Measurements from ENCODE around the gene POLR2L.

Gene POLR2L

GRCh38 chr11:842370-843002, at the start of gene POLR2L, which contains the start of gene TSPAN4:
Gene POLR2L, minus strand, starts transcription at chr11:842529. Its CDS starts 21 bp downstream, at chr11:842508.
Gene TSPAN4, plus strand, starts transcription at chr11:842852. Its CDS starts 7,453 bp downstream, at chr11:850305.
- Mint-ChIP-seq H3K4me3 (peak within 1 kb of the TSS; percentile 77), H3K27ac (peak within 1 kb of the TSS; percentile 87), H3K9me3 (no peaks in the 10 kb centered on the region), H3K36me3 (peaks cover 34% of the 10 kb centered on the region), H3K4me1 (peaks cover 30% of the 10 kb centered on the region)
- DNase-seq (ENCODE audit: low spot score in 2 of 2): peak; percentile 83 to 93
- ATAC-seq: peak; percentile 84

GRCh38 chr11:890794-891540, 48.6 kb upstream of the POLR2L start:
- Mint-ChIP-seq H3K27ac (no peak overlapping the region), H3K4me3 (no peak overlapping the region), H3K9me3 (no peaks in the 10 kb centered on the region), H3K4me1 (peaks cover 6% of the 10 kb centered on the region), H3K36me3 (no peaks in the 10 kb centered on the region)
- ATAC-seq (no peak), DNase-seq (ENCODE audit: low spot score in 2 of 2) (no peak)

DNA sequence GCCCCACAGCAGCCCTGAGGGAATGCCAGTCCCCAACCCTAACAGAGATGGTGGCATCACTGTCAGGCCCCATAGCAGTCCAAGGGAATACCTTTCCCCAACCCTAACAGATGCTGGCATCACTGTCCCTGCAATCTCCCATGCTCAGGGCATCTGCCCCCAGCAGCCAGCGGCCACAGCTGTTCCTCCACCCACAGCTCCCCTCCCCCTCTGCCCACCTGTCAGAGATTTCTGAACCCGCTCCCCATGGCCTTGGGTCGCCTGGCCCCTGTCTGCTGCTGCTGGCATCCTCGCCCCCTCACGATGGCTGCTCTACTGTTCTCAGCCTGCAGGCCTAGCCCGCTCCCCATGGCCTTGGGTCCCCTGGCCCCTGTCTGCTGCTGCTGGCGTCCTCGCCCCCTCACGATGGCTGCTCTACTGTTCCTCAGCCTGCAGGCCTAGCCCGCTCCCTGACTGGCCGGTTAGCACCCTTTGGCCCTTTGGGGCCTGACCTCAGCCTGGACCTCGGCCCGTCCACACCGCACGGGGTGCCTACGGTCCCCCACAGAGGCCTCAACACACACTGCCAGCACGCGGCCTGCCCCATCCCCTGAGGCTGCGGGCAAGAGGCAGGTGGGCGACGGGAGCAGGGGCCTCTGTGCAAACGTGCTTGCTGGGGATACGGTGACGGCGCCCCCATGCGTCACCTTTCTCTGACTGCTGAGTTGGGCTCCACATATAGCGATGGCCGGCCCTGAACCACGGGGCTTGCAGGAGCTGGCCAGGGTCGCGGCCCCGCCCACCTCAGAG, 47.6 kb upstream of the POLR2L start:
- no peak for ATAC-seq
- H3K9me3 Mint-ChIP-seq: no peaks in the 10 kb centered on the region
- no peaks in the 10 kb centered on the region for H3K36me3 Mint-ChIP-seq
- peaks cover 6% of the 10 kb centered on the region for H3K4me1 Mint-ChIP-seq
- DNase-seq (ENCODE audit: low spot score in 2 of 2): no peak
- H3K4me3 Mint-ChIP-seq: no peak overlapping the region
- peak overlapping the region; percentile 87 for H3K27ac Mint-ChIP-seq

- DNase-seq (ENCODE audit: low spot score in 2 of 2): no peak
- peaks cover 1% of the 10 kb centered on the region for H3K36me3 Mint-ChIP-seq
- ATAC-seq: no peak
- no peak overlapping the region for H3K4me3 Mint-ChIP-seq
- H3K27ac Mint-ChIP-seq: peak overlapping the region; percentile 87
- no peaks in the 10 kb centered on the region for H3K9me3 Mint-ChIP-seq
- H3K4me1 Mint-ChIP-seq: peaks cover 6% of the 10 kb centered on the region
These were observed 46.9 kb upstream of the POLR2L start for GRCh38 chr11:889257-889656.

DNA sequence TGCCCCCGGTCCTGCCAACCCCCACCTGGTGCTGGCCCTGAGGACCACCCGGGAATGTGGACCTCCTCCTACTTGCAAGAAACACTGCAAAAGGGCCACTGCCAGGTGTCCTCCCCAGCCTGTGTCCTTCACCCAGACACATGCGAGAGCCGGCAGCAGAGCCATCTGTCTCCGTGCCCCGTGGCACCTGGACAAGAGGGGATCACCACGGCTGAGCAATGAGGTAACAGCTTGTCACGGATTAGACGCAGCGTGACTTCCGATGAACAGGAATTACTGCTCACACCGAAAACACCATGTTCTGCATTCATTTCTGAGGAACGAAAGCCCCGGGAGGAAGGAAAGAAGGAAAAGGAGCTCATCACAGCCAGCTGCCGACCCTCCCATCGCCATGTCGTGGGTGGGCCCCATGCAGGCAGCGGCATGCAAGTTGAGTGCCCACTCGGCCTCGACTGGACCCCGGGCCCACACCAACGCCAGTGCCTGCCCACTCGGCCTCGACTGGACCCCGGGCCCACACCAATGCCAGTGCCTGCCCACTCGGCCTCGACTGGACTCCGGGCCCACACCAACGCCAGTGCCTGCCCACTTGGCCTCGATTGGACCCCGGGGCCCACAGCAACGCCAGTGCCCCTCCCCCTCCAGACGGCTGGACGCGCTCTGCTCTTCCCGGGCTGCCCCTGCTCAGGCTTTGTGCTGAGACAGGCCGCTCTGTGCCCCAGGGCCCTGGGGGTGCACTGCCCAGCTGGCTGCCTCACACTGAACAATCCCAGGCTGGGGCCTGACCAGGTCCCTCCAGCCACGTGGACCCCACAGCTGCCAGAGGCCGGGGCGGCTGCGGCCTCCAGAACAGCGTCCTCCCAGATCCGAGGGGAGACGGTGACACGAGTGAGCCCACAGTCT, 46.2 kb upstream of the POLR2L start:
- H3K27ac Mint-ChIP-seq: peak overlapping the region; percentile 87
- H3K4me3 Mint-ChIP-seq: no peak overlapping the region
- peaks cover 6% of the 10 kb centered on the region for H3K4me1 Mint-ChIP-seq
- ATAC-seq (no peak), DNase-seq (ENCODE audit: low spot score in 2 of 2) (no peak)
- H3K36me3 Mint-ChIP-seq: peaks cover 8% of the 10 kb centered on the region
- H3K9me3 Mint-ChIP-seq: no peaks in the 10 kb centered on the region

DNA sequence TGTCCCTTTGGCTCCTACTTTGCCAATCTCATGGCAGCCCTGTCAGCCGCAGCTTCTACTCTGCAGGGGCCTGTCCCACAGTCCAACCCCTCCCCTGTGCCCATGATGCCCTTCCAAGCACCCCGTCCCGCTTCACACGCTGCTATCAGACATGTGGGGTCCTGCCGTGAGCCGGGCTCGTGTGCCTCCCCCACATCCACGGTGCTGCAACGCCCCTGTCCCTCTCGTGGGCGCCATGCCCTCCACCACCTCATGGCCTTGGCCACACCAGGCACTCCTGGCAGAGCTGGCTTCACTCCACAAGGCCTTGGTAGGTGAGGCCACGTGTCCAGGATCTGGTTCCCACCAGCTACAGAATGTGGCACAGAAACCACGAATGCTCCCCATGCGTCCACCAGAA, 45.3 kb upstream of the POLR2L start:
- H3K4me3 Mint-ChIP-seq: no peak overlapping the region
- DNase-seq (ENCODE audit: low spot score in 2 of 2) (no peak), ATAC-seq (no peak)
- no peaks in the 10 kb centered on the region for H3K9me3 Mint-ChIP-seq
- no peak overlapping the region for H3K27ac Mint-ChIP-seq
- peaks cover 9% of the 10 kb centered on the region for H3K36me3 Mint-ChIP-seq
- peaks cover 6% of the 10 kb centered on the region for H3K4me1 Mint-ChIP-seq

DNA sequence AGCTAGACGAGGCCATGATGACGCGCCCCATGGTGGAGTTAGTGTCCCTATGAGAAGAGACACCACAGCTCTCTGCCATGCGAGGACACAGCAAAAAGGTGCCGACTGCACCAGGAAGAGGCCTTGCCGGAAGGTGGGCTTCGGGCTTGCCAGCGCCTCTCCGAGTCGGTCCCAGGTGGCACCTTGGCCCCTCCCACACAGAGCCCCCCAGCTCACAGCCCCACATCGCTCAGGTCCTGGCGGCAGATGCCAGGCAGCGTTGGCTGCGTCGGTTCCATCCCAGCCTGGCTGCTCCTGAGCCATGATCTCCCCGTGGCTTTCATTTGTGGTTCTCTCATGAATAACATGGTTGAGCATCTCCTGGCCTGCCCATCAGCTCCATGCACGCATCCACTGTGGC, 44.2 kb upstream of the POLR2L start:
- peak overlapping the region; percentile 61 for H3K27ac Mint-ChIP-seq
- no peak overlapping the region for H3K4me3 Mint-ChIP-seq
- DNase-seq (ENCODE audit: low spot score in 2 of 2) (no peak), ATAC-seq (no peak)
- H3K36me3 Mint-ChIP-seq: peaks cover 19% of the 10 kb centered on the region
- peaks cover 6% of the 10 kb centered on the region for H3K4me1 Mint-ChIP-seq
- no peaks in the 10 kb centered on the region for H3K9me3 Mint-ChIP-seq

GRCh38 chr11:884578-885070, 42.3 kb upstream of the POLR2L start:
- Mint-ChIP-seq H3K36me3 (peaks cover 21% of the 10 kb centered on the region), H3K4me3 (no peak overlapping the region), H3K9me3 (no peaks in the 10 kb centered on the region), H3K4me1 (peaks cover 5% of the 10 kb centered on the region), H3K27ac (no peak overlapping the region)
- ATAC-seq: no peak
- DNase-seq (ENCODE audit: low spot score in 2 of 2): no peak

DNA sequence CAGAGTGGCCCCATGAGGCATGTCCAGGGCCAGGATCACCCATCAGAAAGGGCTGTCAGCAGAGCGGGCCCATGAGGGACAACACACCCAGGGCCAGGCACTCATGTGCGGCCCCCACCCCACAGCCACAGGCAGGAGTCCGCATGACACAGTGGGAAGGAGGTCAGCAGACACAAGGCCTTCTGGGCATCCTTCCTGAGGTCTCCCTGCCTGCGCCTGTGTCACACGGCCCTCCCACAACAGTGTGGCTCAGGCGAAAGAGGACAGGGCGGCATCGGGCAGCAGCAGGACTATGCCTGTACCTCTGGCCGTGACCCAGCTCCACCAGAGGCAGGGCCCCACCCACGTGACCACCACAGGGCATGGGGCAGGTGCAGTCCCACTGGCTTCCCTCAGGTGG, 41.2 kb upstream of the POLR2L start:
- Mint-ChIP-seq H3K36me3 (peaks cover 27% of the 10 kb centered on the region), H3K27ac (no peak overlapping the region), H3K4me1 (no peaks in the 10 kb centered on the region), H3K9me3 (no peaks in the 10 kb centered on the region), H3K4me3 (no peak overlapping the region)
- no peak for ATAC-seq
- DNase-seq (ENCODE audit: low spot score in 2 of 2): no peak

DNA sequence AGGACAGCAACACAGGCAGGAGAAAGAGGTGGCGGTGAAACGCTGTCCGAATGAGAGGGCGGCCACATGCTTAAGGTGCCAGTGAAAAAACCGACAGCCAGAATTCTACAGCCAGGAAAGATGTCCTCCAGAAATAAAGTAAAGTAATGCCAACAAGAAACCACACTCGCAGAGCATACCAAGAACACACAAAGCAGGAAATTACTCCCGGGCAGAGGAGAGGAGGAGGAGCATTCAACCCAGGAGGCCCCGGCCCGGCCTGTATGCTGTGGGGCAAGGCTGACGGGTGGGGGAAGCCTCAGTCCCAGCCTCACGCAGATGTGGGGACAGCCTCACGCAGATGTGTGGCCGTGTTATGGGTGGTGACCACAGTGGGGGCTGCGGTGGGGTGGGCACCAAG, 40.3 kb upstream of the POLR2L start:
- H3K27ac Mint-ChIP-seq: no peak overlapping the region
- DNase-seq (ENCODE audit: low spot score in 2 of 2) (no peak), ATAC-seq (no peak)
- H3K4me3 Mint-ChIP-seq: no peak overlapping the region
- no peaks in the 10 kb centered on the region for H3K4me1 Mint-ChIP-seq
- peaks cover 36% of the 10 kb centered on the region for H3K36me3 Mint-ChIP-seq
- H3K9me3 Mint-ChIP-seq: no peaks in the 10 kb centered on the region

- H3K9me3 Mint-ChIP-seq: no peaks in the 10 kb centered on the region
- peaks cover 38% of the 10 kb centered on the region for H3K36me3 Mint-ChIP-seq
- no peak overlapping the region for H3K4me3 Mint-ChIP-seq
- DNase-seq (ENCODE audit: low spot score in 2 of 2) (no peak), ATAC-seq (no peak)
- H3K4me1 Mint-ChIP-seq: no peaks in the 10 kb centered on the region
- H3K27ac Mint-ChIP-seq: peak overlapping the region; percentile 39
These were observed 38.1 kb upstream of the POLR2L start for GRCh38 chr11:880447-880846.

DNA sequence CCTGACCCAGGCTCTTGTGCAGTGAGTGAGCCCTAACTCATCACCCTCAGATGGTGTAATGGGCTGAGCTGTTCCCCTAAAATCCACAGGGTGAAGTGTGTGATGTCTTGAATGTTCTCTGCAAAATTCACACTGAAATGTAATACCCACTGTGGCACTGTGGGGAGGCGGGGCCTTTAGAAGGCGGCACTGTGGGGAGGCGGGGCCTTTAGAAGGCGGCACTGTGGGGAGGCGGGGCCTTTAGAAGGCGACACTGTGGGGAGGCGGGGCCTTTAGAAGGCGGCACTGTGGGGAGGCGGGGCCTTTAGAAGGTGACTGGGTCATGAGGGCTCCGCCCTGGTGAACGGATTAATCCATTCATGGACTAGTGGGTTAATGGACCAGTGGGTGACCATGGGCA, 35.2 kb upstream of the POLR2L start:
- no peaks in the 10 kb centered on the region for H3K4me1 Mint-ChIP-seq
- no peak overlapping the region for H3K27ac Mint-ChIP-seq
- DNase-seq (ENCODE audit: low spot score in 2 of 2) (no peak), ATAC-seq (peak; percentile 47)
- no peak overlapping the region for H3K4me3 Mint-ChIP-seq
- peaks cover 35% of the 10 kb centered on the region for H3K36me3 Mint-ChIP-seq
- H3K9me3 Mint-ChIP-seq: no peaks in the 10 kb centered on the region

DNA sequence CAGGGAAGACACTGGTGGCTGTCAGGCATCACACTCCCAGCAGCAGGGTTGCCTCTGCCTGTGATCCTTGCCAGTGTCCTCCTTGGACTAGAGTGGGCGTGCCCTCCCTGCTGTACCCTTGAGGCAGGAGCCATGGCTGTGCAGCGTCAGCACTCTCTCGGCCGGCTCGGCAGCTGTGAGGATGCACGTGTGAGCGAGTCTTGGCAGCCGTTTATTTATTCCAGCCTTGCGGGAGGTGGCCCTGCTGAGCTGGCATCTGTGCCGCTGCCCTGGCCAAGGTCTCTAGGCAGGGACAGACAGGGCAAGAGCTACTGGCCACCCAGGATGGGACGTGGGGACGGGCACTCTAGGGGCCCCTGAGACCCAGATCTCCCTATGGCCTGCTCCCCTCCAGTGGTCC, 34.2 kb upstream of the POLR2L start:
- no peak overlapping the region for H3K27ac Mint-ChIP-seq
- peaks cover 25% of the 10 kb centered on the region for H3K36me3 Mint-ChIP-seq
- no peaks in the 10 kb centered on the region for H3K9me3 Mint-ChIP-seq
- H3K4me1 Mint-ChIP-seq: no peaks in the 10 kb centered on the region
- H3K4me3 Mint-ChIP-seq: no peak overlapping the region
- DNase-seq (ENCODE audit: low spot score in 2 of 2) (no peak), ATAC-seq (no peak)

- no peaks in the 10 kb centered on the region for H3K4me1 Mint-ChIP-seq
- H3K9me3 Mint-ChIP-seq: no peaks in the 10 kb centered on the region
- peaks cover 23% of the 10 kb centered on the region for H3K36me3 Mint-ChIP-seq
- H3K4me3 Mint-ChIP-seq: no peak overlapping the region
- DNase-seq (ENCODE audit: low spot score in 2 of 2) (no peak), ATAC-seq (no peak)
- no peak overlapping the region for H3K27ac Mint-ChIP-seq
These were observed 33.5 kb upstream of the POLR2L start for GRCh38 chr11:875769-876301.
